GM19193 (cell line): Measurements from ENCODE around the gene ATP13A3.

ENCODE experiments used
- POLR2A ChIP-seq: IDR thresholded peaks from 4 replicates; pipeline ENCODE4 v1.6.1; 2011; ENCODE audit not compliant: insufficient read depth, insufficient read length; ENCODE audit errors: extremely low read depth

Gene ATP13A3

GRCh38 chr3:194396859-194397756, 89.7 kb downstream of the ATP13A3 start:
- no peak for TF ChIP-seq POLR2A

GRCh38 chr3:194396539-194396858, 90.3 kb downstream of the ATP13A3 start:
- no peak for TF ChIP-seq POLR2A

GRCh38 chr3:194395778-194396538, 90.8 kb downstream of the ATP13A3 start:
- no peak for TF ChIP-seq POLR2A

GRCh38 chr3:194395212-194395611, 91.6 kb downstream of the ATP13A3 start:
- no peak for TF ChIP-seq POLR2A

- no peak for TF ChIP-seq POLR2A
Measured at GRCh38 chr3:194392576-194392975, 94.2 kb downstream of the ATP13A3 start.

- no peak for TF ChIP-seq POLR2A
Measured at GRCh38 chr3:194390835-194391234, 96.0 kb downstream of the ATP13A3 start.

- TF ChIP-seq POLR2A, result no peak
Measured at GRCh38 chr3:194389269-194389668, 97.5 kb downstream of the ATP13A3 start.

GRCh38 chr3:194387926-194388418, 98.8 kb downstream of the ATP13A3 start:
- TF ChIP-seq POLR2A, result no peak

GRCh38 chr3:194387276-194387675, 99.5 kb downstream of the ATP13A3 start:
- TF ChIP-seq POLR2A, result no peak

GRCh38 chr3:194386648-194387047, 100.2 kb downstream of the ATP13A3 start:
- TF ChIP-seq POLR2A, result no peak

- TF ChIP-seq POLR2A, result no peak
Measured at GRCh38 chr3:194386066-194386465, 100.7 kb downstream of the ATP13A3 start.

GRCh38 chr3:194384569-194385001, 102.2 kb downstream of the ATP13A3 start:
- TF ChIP-seq POLR2A, result no peak

- no peak for TF ChIP-seq POLR2A
Measured at GRCh38 chr3:194384156-194384555, 102.6 kb downstream of the ATP13A3 start.

- TF ChIP-seq POLR2A, result no peak
Measured at GRCh38 chr3:194383276-194383940, 103.4 kb downstream of the ATP13A3 start.

GRCh38 chr3:194382892-194383223, 103.9 kb downstream of the ATP13A3 start:
- TF ChIP-seq POLR2A, result no peak
